Loucy (cell line): ENCODE results near the gene YWHAE.

Experiments
- EZH2phosphoT487 ChIP-seq: fragments of 200-600 bp; IDR thresholded peaks from 2 replicates; pipeline ENCODE4 v1.6.1; 2018; ENCODE audit warnings: antibody characterized with exemption, mild to moderate bottlenecking, moderate library complexity, borderline replicate concordance
- TF ChIP-seq, protein P1 (sequence below): fragments of 200-600 bp; sonication (generic); conservative IDR thresholded peaks from 2 replicates; pipeline ENCODE4 v1.5.1; 2014; ENCODE audit warnings: mild to moderate bottlenecking, antibody characterized with exemption, low read length

DNA sequence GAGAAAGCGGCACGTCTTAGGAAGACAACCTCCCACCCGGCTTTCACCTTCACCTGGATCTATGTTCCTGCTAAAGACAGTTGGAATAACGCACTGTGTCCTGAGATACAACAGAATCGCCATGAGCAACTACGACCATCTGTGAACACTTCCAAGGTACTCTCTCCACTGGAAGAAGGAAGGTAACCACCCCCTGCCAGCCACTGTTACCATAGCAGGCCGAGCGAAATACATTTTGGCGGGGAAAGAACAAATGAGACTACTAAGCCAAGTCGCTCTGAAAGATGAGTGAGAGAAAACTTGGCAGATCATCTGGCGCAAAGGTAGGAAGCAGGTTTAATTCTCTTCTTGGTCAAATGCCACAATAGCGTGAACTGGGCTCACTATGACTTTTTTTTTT lies 46.2 kb upstream of the YWHAE start:
- TF ChIP-seq, protein P1, sequence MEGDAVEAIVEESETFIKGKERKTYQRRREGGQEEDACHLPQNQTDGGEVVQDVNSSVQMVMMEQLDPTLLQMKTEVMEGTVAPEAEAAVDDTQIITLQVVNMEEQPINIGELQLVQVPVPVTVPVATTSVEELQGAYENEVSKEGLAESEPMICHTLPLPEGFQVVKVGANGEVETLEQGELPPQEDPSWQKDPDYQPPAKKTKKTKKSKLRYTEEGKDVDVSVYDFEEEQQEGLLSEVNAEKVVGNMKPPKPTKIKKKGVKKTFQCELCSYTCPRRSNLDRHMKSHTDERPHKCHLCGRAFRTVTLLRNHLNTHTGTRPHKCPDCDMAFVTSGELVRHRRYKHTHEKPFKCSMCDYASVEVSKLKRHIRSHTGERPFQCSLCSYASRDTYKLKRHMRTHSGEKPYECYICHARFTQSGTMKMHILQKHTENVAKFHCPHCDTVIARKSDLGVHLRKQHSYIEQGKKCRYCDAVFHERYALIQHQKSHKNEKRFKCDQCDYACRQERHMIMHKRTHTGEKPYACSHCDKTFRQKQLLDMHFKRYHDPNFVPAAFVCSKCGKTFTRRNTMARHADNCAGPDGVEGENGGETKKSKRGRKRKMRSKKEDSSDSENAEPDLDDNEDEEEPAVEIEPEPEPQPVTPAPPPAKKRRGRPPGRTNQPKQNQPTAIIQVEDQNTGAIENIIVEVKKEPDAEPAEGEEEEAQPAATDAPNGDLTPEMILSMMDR = no peak
- no peak for TF ChIP-seq EZH2phosphoT487
